ENCODE measurements around the gene KRTAP12-3. TPM values are rescaled to one million over a fixed set of nuclear protein-coding genes. Genes with fewer than 3 reads are reported as not detected.
A peak's percentile ranks its signal among the peaks of the same experiment; 100 is the strongest.

The KRTAP12-3 gene
- total and polyA plus RNA-seq, 4 donors, result not detected

DNA sequence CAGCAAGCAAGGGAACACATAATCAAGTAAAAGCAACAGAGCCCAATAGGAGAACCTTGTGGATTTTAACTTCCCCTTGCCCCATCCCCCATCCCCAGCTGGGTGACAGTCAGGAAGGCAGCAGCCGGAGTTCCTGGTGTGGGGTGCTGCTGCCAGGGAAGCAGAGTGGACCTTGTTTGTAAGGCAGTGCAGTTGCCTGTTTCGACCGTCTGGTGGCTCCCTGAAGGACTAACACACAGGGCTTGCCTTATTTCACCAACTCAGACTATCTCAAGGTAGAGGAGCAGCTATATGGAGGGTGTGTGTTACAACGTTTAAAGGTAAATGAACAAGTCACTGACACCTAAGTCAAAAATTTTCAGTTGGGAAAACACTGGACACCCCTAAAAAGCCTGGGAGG is 39.2 kb upstream of the KRTAP12-3 start:
- TF ChIP-seq, protein P1, sequence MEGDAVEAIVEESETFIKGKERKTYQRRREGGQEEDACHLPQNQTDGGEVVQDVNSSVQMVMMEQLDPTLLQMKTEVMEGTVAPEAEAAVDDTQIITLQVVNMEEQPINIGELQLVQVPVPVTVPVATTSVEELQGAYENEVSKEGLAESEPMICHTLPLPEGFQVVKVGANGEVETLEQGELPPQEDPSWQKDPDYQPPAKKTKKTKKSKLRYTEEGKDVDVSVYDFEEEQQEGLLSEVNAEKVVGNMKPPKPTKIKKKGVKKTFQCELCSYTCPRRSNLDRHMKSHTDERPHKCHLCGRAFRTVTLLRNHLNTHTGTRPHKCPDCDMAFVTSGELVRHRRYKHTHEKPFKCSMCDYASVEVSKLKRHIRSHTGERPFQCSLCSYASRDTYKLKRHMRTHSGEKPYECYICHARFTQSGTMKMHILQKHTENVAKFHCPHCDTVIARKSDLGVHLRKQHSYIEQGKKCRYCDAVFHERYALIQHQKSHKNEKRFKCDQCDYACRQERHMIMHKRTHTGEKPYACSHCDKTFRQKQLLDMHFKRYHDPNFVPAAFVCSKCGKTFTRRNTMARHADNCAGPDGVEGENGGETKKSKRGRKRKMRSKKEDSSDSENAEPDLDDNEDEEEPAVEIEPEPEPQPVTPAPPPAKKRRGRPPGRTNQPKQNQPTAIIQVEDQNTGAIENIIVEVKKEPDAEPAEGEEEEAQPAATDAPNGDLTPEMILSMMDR (IDR thresholded peaks at IDR 0.05; ENCODE audit: low read depth, low read length, missing input control), result peak; percentile 15
- TF ChIP-seq RAD21 (IDR thresholded peaks at IDR 0.05), result no peak
- no peak for TF ChIP-seq FOXA2 (IDR thresholded peaks at IDR 0.05)
- no peak for TF ChIP-seq GABPA (IDR thresholded peaks at IDR 0.05 in 1 of 2, conservative IDR thresholded peaks at IDR 0.05 in 1 of 2)
- TF ChIP-seq, protein P2, sequence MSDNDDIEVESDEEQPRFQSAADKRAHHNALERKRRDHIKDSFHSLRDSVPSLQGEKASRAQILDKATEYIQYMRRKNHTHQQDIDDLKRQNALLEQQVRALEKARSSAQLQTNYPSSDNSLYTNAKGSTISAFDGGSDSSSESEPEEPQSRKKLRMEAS (IDR thresholded peaks at IDR 0.05), result no peak
- TF ChIP-seq TAF1 (conservative IDR thresholded peaks at IDR 0.05), result no peak
- no peak for TF ChIP-seq EGR1 (IDR thresholded peaks at IDR 0.05; ENCODE audit: low read depth in 2 of 2)
- no peak for TF ChIP-seq ZBTB33 (IDR thresholded peaks at IDR 0.05)
- H3K27ac ChIP-seq (ENCODE audit: low read depth in 1 of 2, low read length in 2 of 2), result peak overlapping the region in 1 of 2 donors; percentile 38

GRCh38 chr21:44618909-44619308 is 38.8 kb upstream of the KRTAP12-3 start:
- peaks cover 0 to 5% (median 0%) of the 10 kb centered on the region in 4 donors for H3K9me3 ChIP-seq (ENCODE audit: control insufficient read depth in 4 of 4, low read length in 3 of 4)
- no peaks in the 10 kb centered on the region for H3K27me3 ChIP-seq (ENCODE audit: control insufficient read depth in 4 of 4, insufficient read depth in 4 of 4, low read length in 3 of 4)
- WGBS, result 69% methylated on average over 3 of the region's 3 CpGs
- H3K27ac ChIP-seq (ENCODE audit: low read depth in 1 of 2, low read length in 2 of 2), result peak overlapping the region; percentile 7 to 26
- DNase-seq (ENCODE audit: low spot score), result no peak
- H3K4me3 ChIP-seq (ENCODE audit: low read depth in 1 of 3, low read length in 3 of 3), result no peak overlapping the region
- TF ChIP-seq FOXA2 (IDR thresholded peaks at IDR 0.05) (no peak), FOXA1 (IDR thresholded peaks at IDR 0.05) (no peak), HNF4G (IDR thresholded peaks at IDR 0.05) (no peak), JUND (IDR thresholded peaks at IDR 0.05) (no peak), EGR1 (IDR thresholded peaks at IDR 0.05; ENCODE audit: low read depth in 2 of 2) (no peak), HNF4A (conservative IDR thresholded peaks at IDR 0.05) (no peak), GABPA (IDR thresholded peaks at IDR 0.05 in 1 of 2, conservative IDR thresholded peaks at IDR 0.05 in 1 of 2) (no peak), SP1 (IDR thresholded peaks at IDR 0.05) (no peak), REST (IDR thresholded peaks at IDR 0.05) (no peak), NR2F2 (IDR thresholded peaks at IDR 0.05) (no peak)
- TF ChIP-seq, protein P1 (IDR thresholded peaks at IDR 0.05; ENCODE audit: low read depth, low read length, missing input control), result no peak
- TF ChIP-seq, protein P3, sequence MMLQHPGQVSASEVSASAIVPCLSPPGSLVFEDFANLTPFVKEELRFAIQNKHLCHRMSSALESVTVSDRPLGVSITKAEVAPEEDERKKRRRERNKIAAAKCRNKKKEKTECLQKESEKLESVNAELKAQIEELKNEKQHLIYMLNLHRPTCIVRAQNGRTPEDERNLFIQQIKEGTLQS (IDR thresholded peaks at IDR 0.05), result no peak
- no peak overlapping the region for H3K9ac ChIP-seq (ENCODE audit: low read depth in 1 of 2, low read length in 2 of 2)
- H3K36me3 ChIP-seq (ENCODE audit: control insufficient read depth in 4 of 4, insufficient read depth in 3 of 4, low read depth in 1 of 4, low read length in 3 of 4), result no peaks in the 10 kb centered on the region
- no peaks in the 10 kb centered on the region for H3K4me1 ChIP-seq (ENCODE audit: control insufficient read depth in 4 of 4, insufficient read depth in 4 of 4, low read length in 3 of 4)

More for the DNA sequence above, 39.2 kb upstream of the KRTAP12-3 start:
- Histone ChIP-seq H3K36me3 (ENCODE audit: control insufficient read depth in 4 of 4, insufficient read depth in 3 of 4, low read depth in 1 of 4, low read length in 3 of 4) (no peaks in the 10 kb centered on the region), H3K4me1 (ENCODE audit: control insufficient read depth in 4 of 4, insufficient read depth in 4 of 4, low read length in 3 of 4) (no peaks in the 10 kb centered on the region), H3K4me3 (ENCODE audit: low read depth in 1 of 3, low read length in 3 of 3) (no peak overlapping the region), H3K27me3 (ENCODE audit: control insufficient read depth in 4 of 4, insufficient read depth in 4 of 4, low read length in 3 of 4) (no peaks in the 10 kb centered on the region), H3K9ac (ENCODE audit: low read depth in 1 of 2, low read length in 2 of 2) (no peak overlapping the region), H3K9me3 (ENCODE audit: control insufficient read depth in 4 of 4, low read length in 3 of 4) (peaks cover 0 to 5% (median 0%) of the 10 kb centered on the region in 4 donors)
- DNase-seq (ENCODE audit: low spot score), result no peak
- WGBS, result 30% methylated on average over 4 of the region's 4 CpGs

Measured in liver (tissue), 9 donors.